ENCODE measurements around the gene GARNL3.

GARNL3 gene

DNA sequence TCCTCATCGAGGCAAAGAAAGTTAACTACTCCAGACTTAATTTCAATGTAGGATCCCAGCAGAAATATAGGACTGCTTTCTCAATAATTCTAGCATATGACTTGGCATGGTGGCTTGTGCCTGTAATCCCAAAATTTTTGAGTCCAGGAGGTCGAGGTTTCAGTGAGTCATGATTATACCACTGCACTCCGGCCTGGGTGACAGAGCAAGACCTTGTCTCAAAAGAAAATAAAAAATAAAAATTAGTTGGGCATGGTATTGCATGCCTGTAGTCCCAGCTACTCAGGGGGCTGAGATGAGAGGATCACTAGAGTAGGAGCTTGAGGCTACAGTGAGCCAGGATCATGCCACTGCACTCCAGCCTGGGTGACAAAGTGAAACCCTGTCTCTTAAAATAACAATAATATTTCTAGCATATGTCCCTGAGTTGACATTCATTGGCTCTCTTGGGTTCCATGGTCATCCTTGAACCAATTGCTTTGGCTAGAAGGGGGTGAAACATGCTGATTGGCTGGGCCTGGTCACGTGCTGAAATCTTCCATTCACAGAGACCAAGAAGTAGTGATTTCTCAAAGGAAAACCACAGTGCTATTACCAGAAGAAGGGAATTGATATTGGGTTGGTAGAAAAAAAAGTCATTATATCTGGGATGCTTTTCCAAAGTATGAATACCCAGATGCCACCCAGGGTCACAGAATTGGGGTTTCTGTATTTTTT, 31.6 kb upstream of the GARNL3 start:
- H3K27ac Mint-ChIP-seq = no peak overlapping the region
- peaks cover 5% of the 10 kb centered on the region for H3K4me1 Mint-ChIP-seq
- no peak for DNase-seq
- peaks cover 16% of the 10 kb centered on the region for H3K27me3 Mint-ChIP-seq (ENCODE audit: low read depth, poor library complexity)
- H3K4me3 Mint-ChIP-seq = no peak overlapping the region
- H3K9me3 Mint-ChIP-seq = no peaks in the 10 kb centered on the region
- H3K36me3 Mint-ChIP-seq (ENCODE audit: low read depth) = no peaks in the 10 kb centered on the region
- TF ChIP-seq, protein P1, sequence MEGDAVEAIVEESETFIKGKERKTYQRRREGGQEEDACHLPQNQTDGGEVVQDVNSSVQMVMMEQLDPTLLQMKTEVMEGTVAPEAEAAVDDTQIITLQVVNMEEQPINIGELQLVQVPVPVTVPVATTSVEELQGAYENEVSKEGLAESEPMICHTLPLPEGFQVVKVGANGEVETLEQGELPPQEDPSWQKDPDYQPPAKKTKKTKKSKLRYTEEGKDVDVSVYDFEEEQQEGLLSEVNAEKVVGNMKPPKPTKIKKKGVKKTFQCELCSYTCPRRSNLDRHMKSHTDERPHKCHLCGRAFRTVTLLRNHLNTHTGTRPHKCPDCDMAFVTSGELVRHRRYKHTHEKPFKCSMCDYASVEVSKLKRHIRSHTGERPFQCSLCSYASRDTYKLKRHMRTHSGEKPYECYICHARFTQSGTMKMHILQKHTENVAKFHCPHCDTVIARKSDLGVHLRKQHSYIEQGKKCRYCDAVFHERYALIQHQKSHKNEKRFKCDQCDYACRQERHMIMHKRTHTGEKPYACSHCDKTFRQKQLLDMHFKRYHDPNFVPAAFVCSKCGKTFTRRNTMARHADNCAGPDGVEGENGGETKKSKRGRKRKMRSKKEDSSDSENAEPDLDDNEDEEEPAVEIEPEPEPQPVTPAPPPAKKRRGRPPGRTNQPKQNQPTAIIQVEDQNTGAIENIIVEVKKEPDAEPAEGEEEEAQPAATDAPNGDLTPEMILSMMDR (IDR thresholded peaks at IDR 0.05) = no peak

DNA sequence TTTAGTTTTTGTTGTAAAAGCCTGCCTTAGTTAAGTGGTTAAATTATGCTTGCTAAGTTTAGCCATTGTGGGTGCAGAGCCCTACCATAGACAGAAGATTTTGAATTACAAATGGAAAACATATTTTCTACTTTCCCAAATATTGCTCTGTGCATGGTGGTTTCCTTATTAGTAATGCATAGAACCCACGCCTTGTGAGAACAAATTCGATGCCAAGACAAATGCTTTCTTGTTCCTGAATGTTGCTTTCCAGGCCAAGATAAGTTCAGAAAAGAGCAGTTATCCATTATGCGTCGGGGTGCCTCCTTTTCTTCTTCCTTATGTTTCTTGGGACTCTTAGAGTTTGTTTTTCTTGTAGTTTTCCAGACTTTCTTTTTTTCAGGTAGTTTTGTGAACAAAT, 31.0 kb upstream of the GARNL3 start:
- DNase-seq = no peak

DNA sequence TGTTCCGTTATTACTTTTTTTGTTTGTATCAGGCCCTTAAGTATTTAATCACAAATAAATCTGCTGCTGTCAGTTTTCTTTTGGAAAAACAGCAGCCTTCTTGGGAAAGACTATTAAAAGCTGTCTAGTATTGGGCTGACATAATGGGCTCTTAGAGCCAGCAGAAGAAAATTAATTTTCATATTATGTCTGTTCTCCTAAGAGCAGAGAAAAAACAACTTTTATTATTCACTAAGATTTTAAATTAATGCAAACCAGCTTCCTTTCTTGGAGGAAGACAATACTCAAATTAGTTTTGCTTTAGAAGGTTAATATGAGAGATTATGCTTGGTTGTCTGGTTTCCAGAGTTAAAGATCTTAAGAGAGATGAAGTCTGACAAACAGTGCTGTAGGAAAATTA, 30.6 kb upstream of the GARNL3 start:
- no peak overlapping the region for H3K4me3 Mint-ChIP-seq
- H3K36me3 Mint-ChIP-seq (ENCODE audit: low read depth) = no peaks in the 10 kb centered on the region
- no peaks in the 10 kb centered on the region for H3K9me3 Mint-ChIP-seq
- peaks cover 10% of the 10 kb centered on the region for H3K27me3 Mint-ChIP-seq (ENCODE audit: low read depth, poor library complexity)
- no peak for DNase-seq
- peaks cover 12% of the 10 kb centered on the region for H3K4me1 Mint-ChIP-seq
- no peak overlapping the region for H3K27ac Mint-ChIP-seq
- TF ChIP-seq, protein P1 (IDR thresholded peaks at IDR 0.05) = no peak

More for the DNA sequence above, 31.0 kb upstream of the GARNL3 start:
- Mint-ChIP-seq H3K4me1 (peaks cover 7% of the 10 kb centered on the region), H3K9me3 (no peaks in the 10 kb centered on the region), H3K36me3 (ENCODE audit: low read depth) (no peaks in the 10 kb centered on the region), H3K27me3 (ENCODE audit: low read depth, poor library complexity) (peaks cover 15% of the 10 kb centered on the region), H3K4me3 (no peak overlapping the region), H3K27ac (no peak overlapping the region)
- TF ChIP-seq, protein P1 (IDR thresholded peaks at IDR 0.05) = no peak

DNA sequence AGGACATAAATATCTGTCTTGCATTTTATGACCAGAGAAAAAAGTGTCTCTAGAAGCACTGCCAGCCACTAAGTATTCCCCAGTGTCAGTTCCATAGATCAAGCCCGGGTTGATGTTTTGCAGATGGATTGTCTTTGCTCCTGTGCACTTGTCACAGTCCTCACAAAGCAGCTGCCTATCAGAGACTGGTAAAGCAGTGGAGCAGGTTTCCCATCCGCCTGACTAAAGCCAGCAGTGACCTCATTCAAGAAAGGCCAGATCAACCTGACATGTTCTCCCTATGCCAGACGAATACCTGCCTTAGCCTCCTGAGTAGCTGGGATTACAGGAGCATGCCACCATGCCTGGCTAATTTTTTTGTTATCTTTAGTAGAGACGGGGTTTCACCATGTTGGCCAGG, 26.8 kb upstream of the GARNL3 start:
- no peak for DNase-seq
- Mint-ChIP-seq H3K36me3 (ENCODE audit: low read depth) (no peaks in the 10 kb centered on the region), H3K4me3 (no peak overlapping the region), H3K9me3 (no peaks in the 10 kb centered on the region), H3K27me3 (ENCODE audit: low read depth, poor library complexity) (peaks cover 7% of the 10 kb centered on the region), H3K27ac (no peak overlapping the region), H3K4me1 (peaks cover 13% of the 10 kb centered on the region)
- TF ChIP-seq, protein P1 (IDR thresholded peaks at IDR 0.05) = no peak

DNA sequence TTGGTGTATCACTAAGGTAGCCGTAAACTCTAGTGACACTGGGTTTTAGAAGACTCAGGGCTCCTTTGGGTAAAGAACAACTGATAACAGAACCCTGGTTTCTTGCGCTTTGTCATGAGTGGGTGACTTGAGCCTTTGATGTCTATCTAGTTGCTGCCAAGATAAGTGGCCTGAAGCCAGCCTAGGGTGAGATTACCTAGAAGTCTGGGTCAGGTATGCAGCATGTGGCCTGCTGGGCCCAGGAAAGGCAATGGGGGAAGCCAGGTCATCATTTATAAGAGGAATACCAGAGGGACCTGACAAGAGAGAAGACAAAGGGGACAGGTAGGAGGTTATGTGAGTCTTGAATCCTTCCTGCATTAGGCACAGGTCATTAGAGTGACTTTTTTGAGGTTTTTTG, 23.2 kb upstream of the GARNL3 start:
- peaks cover 4% of the 10 kb centered on the region for H3K27me3 Mint-ChIP-seq (ENCODE audit: low read depth, poor library complexity)
- no peaks in the 10 kb centered on the region for H3K36me3 Mint-ChIP-seq (ENCODE audit: low read depth)
- no peak overlapping the region for H3K27ac Mint-ChIP-seq
- no peak overlapping the region for H3K4me3 Mint-ChIP-seq
- no peaks in the 10 kb centered on the region for H3K9me3 Mint-ChIP-seq
- peaks cover 21% of the 10 kb centered on the region for H3K4me1 Mint-ChIP-seq
- no peak for DNase-seq
- TF ChIP-seq, protein P1 (IDR thresholded peaks at IDR 0.05) = no peak
